Kidney epithelial cell (primary cell): ENCODE results near the gene PLCB1. TPM values are rescaled to one million over a fixed set of nuclear protein-coding genes. Genes with fewer than 3 reads are reported as not detected.

Experiments
- DNase-seq: peaks from one replicate; pipeline ENCODE4 v3.0.0-alpha.2; 2010; ENCODE audit warnings: low read depth
- H3K27me3 ChIP-seq: 2 replicates; pipeline ENCODE4 v1.6.0; 2011; ENCODE audit warnings: low read length; ENCODE audit not compliant: control insufficient read depth, insufficient read depth
- H3K36me3 ChIP-seq: 2 replicates; pipeline ENCODE4 v1.5.1; 2011; ENCODE audit warnings: low read length; ENCODE audit not compliant: control insufficient read depth, insufficient read depth
- H3K4me3 ChIP-seq: 2 replicates; pipeline ENCODE4 v1.5.1; 2011; ENCODE audit warnings: low read depth, mild to moderate bottlenecking, control low read depth, low read length
- total RNA-seq: library from RNA; depleted of rRNA; stranded (reverse); fragments of >200 nt; gene quantifications from 2 replicates; pipeline ENCODE4 v1.2.3, GENCODE V29; 2015
- TF ChIP-seq, protein P1 (sequence below): IDR thresholded peaks from 2 replicates; pipeline ENCODE4 v1.5.1; 2011; ENCODE audit warnings: mild to moderate bottlenecking, moderate library complexity, low read length, control low read depth, inconsistent platforms; ENCODE audit not compliant: insufficient read depth, poor library complexity, severe bottlenecking

Gene PLCB1
- total RNA-seq, 1 donor from 2014 or later, result 5.1 TPM

DNA sequence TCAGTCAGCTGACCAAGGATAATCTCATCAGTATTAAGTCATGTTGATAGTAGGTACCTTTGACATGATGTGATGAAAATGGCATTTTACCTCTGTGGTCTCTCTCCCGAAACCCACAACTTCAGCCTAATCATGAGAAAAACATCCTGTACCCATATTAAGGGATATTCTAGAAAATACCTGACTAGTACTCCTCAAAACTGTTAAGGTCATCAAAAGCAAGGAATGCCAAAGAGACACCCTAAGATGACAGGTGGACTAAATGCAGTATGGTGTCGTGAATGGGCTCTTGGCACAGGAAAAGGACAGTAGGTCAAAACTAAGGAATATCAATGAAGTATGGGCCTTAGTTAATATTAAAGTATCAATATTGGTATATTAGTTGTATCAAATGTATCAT is 221.4 kb downstream of the PLCB1 start:
- Histone ChIP-seq H3K36me3 (no peaks in the 10 kb centered on the region), H3K4me3 (no peak overlapping the region), H3K27me3 (no peaks in the 10 kb centered on the region)
- no peak for DNase-seq
- TF ChIP-seq, protein P1, sequence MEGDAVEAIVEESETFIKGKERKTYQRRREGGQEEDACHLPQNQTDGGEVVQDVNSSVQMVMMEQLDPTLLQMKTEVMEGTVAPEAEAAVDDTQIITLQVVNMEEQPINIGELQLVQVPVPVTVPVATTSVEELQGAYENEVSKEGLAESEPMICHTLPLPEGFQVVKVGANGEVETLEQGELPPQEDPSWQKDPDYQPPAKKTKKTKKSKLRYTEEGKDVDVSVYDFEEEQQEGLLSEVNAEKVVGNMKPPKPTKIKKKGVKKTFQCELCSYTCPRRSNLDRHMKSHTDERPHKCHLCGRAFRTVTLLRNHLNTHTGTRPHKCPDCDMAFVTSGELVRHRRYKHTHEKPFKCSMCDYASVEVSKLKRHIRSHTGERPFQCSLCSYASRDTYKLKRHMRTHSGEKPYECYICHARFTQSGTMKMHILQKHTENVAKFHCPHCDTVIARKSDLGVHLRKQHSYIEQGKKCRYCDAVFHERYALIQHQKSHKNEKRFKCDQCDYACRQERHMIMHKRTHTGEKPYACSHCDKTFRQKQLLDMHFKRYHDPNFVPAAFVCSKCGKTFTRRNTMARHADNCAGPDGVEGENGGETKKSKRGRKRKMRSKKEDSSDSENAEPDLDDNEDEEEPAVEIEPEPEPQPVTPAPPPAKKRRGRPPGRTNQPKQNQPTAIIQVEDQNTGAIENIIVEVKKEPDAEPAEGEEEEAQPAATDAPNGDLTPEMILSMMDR, result no peak

DNA sequence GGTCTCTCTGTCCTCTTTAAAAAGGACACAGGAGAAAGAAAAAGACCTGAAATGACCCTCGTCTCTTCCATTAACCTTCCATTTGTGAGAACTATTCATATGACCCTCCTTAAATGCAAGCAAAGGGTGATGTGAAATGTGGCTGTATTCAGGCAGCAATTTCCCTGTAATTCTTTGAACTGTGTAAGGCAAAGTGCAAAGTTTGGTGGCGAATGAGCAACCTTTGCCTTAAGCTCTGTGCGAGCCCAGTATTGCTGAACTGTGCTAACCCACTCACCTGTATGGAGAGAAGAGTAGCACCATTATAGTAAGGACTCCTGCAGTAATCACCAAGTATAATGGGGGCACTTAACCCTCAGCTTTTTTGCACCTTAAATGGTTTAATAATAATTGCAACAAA is 223.4 kb downstream of the PLCB1 start:
- no peak for DNase-seq
- no peaks in the 10 kb centered on the region for H3K27me3 ChIP-seq
- TF ChIP-seq, protein P1, result no peak
- no peak overlapping the region for H3K4me3 ChIP-seq
- H3K36me3 ChIP-seq, result no peaks in the 10 kb centered on the region

- no peak for DNase-seq
- H3K36me3 ChIP-seq, result no peaks in the 10 kb centered on the region
- H3K27me3 ChIP-seq, result no peaks in the 10 kb centered on the region
- TF ChIP-seq, protein P1, result no peak
- H3K4me3 ChIP-seq, result no peak overlapping the region
Measured at GRCh38 chr20:8356806-8357205, 224.7 kb downstream of the PLCB1 start.

DNA sequence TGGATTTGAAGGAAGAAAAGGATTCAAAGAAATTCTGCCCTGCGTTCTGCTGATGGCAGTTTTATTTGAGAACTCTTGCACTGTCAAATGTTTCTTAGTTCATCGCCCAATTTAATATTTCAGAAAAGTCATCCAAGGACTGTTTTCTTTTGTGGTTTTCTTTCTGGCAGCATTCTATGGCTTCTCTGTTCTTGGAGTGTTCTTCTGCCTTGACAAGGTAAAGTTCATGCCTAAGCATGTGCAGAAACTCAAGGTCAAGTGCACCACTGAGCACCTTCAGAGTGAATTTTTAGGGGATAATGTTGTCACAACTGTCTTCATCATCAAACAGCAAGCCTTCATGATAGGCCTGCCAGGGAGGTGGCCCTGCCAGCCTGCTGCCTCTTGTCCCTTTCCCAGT is 225.6 kb downstream of the PLCB1 start:
- Histone ChIP-seq H3K4me3 (no peak overlapping the region), H3K27me3 (no peaks in the 10 kb centered on the region), H3K36me3 (no peaks in the 10 kb centered on the region)
- no peak for DNase-seq
- TF ChIP-seq, protein P1, result no peak

DNA sequence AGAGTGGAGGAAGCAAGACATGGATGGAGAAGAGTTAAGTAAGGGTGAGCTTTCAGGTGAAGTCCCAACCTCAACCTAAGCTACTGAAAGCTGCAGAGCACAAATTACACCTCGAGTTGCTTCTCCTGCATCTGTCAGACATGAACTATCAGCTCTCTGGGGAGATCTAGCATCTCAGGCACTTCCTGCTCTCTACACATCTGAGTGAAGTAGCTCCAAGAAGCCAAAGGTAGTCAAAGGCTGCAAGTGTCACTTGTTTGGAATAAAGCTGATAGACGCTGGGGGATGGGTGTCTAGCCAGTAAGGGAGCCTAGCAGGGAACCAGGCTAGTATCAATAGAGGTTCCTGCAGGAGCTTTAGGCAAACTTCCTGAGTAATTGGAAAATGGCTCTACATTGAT is 228.0 kb downstream of the PLCB1 start:
- TF ChIP-seq, protein P1, result no peak
- no peak for DNase-seq

DNA sequence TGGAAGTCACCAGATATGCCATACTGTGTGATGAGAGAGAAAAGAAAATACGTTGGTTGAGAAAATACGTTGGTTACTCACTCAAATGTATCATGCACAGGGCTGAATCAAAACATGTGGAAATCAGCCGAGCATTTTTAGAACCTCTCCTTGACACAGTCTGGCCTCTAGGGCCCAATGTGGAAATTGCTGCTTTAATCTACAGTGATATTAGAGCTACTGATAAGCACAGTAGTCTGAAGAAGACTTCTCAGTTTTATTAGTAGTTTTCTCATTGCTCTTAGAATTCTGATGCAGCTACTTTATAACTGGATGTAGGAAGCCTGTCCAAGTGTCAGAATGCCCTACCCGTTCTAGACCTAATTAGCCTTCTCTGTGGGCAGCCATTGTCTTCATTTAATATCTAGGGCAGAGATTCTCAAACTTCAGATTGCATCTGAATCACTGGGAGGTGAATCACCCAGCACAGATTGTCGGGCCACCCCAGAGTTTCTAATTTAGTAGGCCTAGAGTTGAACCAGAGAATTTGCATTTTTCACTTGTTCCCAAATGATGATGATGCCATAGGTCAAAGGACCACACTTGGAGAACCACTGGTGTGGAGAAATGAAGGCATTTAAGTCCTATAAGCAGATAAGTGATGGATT is 229.1 kb downstream of the PLCB1 start:
- peak; percentile 5 for DNase-seq
- Histone ChIP-seq H3K4me3 (no peak overlapping the region), H3K36me3 (no peaks in the 10 kb centered on the region), H3K27me3 (no peaks in the 10 kb centered on the region)
- TF ChIP-seq, protein P1, result no peak

More for the DNA sequence above, 228.0 kb downstream of the PLCB1 start:
- Histone ChIP-seq H3K27me3 (no peaks in the 10 kb centered on the region), H3K4me3 (no peak overlapping the region), H3K36me3 (no peaks in the 10 kb centered on the region)
